SJCRH30 (cell line): Measurements from ENCODE around the gene ITGB4. TPM values are rescaled to one million over a fixed set of nuclear protein-coding genes. Genes with fewer than 3 reads are reported as not detected.

Experiments
- DNase-seq, 2 experiments: peaks; one replicate each; pipeline ENCODE4 v3.0.0-alpha.2; 2015 to 2020
- H3K27ac ChIP-seq: fragments of 250-450 bp; sonication (Bioruptor Pico); 2 replicates; pipeline ENCODE4 v1.5.1; 2020; ENCODE audit warnings: mild to moderate bottlenecking, moderate library complexity
- H3K27me3 ChIP-seq: fragments of 250-450 bp; sonication (Bioruptor Pico); 2 replicates; pipeline ENCODE4 v1.5.1; 2020; ENCODE audit warnings: mild to moderate bottlenecking, moderate library complexity
- H3K36me3 ChIP-seq: fragments of 250-450 bp; sonication (Bioruptor Pico); 2 replicates; pipeline ENCODE4 v1.5.1; 2020; ENCODE audit warnings: mild to moderate bottlenecking, moderate library complexity
- H3K4me1 ChIP-seq: fragments of 250-450 bp; sonication (Bioruptor Pico); 2 replicates; pipeline ENCODE4 v1.5.1; 2020; ENCODE audit warnings: mild to moderate bottlenecking, moderate library complexity
- H3K4me3 ChIP-seq: fragments of 250-450 bp; sonication (Bioruptor Pico); 2 replicates; pipeline ENCODE4 v1.5.1; 2020; ENCODE audit warnings: mild to moderate bottlenecking, moderate library complexity
- H3K9me3 ChIP-seq: fragments of 250-450 bp; sonication (Bioruptor Pico); replicated peaks from 2 replicates; pipeline ENCODE4 v1.5.1; 2020; ENCODE audit warnings: mild to moderate bottlenecking, moderate library complexity
- total RNA-seq: library from RNA; depleted of rRNA; stranded (reverse); fragments of >200 nt; shearing (Covaris generic); gene quantifications from 2 replicates; pipeline ENCODE4 v1.2.3, GENCODE V29; 2014; rRNA removed

ITGB4 gene
- total RNA-seq, 1 experiment from 2014 or later, result 8.8 TPM

GRCh38 chr17:75784473-75785015, 63.3 kb downstream of the ITGB4 start, which contains the start of gene UNK:
Gene UNK (plus strand): TSS chr17:75784806. CDS start chr17:75784881, 75 bp downstream.
- Histone ChIP-seq H3K4me3 (peak within 1 kb of the TSS; percentile 83), H3K27ac (peak within 1 kb of the TSS; percentile 96), H3K4me1 (peaks cover 11% of the 10 kb centered on the region), H3K36me3 (no peaks in the 10 kb centered on the region), H3K9me3 (no peaks in the 10 kb centered on the region), H3K27me3 (no peaks in the 10 kb centered on the region)
- peak; percentile 100 for DNase-seq

DNA sequence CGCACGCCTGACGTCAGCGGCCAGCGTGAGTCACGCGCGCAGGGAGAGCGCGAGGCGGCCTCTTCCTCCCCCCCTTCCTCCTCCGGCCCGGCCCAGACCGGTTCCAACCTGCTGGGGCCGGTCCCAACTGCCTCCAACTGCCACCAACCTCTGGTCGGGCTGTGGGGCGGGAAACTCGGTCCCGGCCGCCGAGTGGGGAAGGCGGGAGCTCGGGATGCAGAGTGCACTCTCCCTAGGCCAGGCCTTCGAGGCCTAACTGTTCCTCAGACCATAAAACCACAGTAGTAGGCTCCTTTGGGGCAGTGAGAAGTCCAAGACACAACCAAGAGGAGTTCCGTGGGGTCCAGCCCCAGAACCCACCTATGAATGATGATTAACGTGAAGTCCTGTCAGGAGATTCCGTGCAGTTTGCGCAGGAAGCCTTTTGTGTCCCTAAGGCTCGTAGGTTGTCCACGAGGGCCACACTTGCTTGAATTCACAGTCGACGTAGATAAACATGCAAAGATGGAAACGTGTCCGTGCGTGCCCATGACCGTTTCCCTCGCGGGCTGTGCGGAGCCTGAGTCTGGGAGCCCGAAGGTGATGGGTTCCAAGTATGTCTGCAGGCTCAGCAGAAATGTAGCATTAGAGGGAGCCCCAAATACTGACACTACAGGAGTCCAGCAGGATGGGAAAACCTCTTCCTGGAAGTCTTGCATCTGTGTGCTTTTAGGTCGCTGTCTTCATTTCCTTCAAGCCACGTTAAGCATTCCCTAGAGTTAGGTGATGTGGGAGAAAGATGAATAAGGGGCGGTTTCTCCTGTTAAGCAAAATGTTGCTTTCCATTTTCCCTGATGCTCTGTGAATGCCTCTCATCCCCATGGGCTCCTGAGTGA, 64.0 kb downstream of the ITGB4 start:
- peaks cover 11% of the 10 kb centered on the region for H3K4me1 ChIP-seq
- peak overlapping the region; percentile 83 for H3K4me3 ChIP-seq
- DNase-seq, result peak; percentile 93 to 94
- peak overlapping the region; percentile 96 for H3K27ac ChIP-seq
- H3K9me3 ChIP-seq, result no peaks in the 10 kb centered on the region
- H3K36me3 ChIP-seq, result no peaks in the 10 kb centered on the region; the same call in 1 of the 2 replicates
- no peaks in the 10 kb centered on the region for H3K27me3 ChIP-seq

DNA sequence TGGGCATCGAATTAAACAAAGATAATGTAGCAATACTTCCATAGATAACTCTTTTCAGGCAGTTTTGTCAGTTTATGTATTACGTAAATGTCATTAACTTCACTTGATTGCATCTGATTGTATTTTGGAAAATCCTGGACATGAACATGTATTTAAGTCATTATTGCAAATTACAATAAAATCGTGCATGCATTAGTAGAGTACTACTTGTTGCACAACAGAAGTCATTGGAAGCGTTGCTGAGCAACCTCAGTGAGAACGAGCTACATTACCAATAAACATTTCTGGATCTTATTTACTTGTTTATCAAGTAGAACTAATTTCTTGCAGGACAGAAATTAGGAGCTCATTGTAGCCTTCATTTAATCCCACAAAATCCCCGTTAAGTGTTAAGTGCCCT, 70.0 kb downstream of the ITGB4 start:
- Histone ChIP-seq H3K4me3 (no peak overlapping the region), H3K9me3 (no peaks in the 10 kb centered on the region), H3K27me3 (no peaks in the 10 kb centered on the region), H3K27ac (no peak overlapping the region), H3K4me1 (peaks cover 2% of the 10 kb centered on the region; the same call in 1 of the 2 replicates), H3K36me3 (peaks cover 24% of the 10 kb centered on the region)
- no peak for DNase-seq

DNA sequence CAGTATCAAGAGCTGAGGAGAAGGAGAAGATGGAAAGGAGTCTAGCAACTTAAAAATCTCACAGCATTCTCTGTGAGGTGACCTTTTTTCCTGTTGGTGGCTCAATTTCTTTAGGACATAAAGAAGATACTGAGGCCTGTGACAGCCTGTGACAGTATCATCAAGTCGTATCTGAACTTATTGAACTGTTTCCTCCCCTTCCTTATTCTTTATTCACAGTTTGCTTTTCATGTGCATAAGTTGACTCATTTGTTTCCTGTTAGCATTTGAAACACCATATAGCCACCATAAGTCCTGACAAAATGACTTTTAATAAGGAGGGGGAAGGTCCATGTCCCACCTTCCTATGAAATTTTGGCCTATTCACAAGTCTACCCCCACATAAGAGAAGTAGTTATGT, 72.2 kb downstream of the ITGB4 start:
- H3K27ac ChIP-seq, result no peak overlapping the region
- H3K9me3 ChIP-seq, result no peaks in the 10 kb centered on the region
- peaks cover 44% of the 10 kb centered on the region for H3K36me3 ChIP-seq
- no peaks in the 10 kb centered on the region for H3K27me3 ChIP-seq
- H3K4me1 ChIP-seq, result no peaks in the 10 kb centered on the region
- H3K4me3 ChIP-seq, result no peak overlapping the region
- no peak for DNase-seq

DNA sequence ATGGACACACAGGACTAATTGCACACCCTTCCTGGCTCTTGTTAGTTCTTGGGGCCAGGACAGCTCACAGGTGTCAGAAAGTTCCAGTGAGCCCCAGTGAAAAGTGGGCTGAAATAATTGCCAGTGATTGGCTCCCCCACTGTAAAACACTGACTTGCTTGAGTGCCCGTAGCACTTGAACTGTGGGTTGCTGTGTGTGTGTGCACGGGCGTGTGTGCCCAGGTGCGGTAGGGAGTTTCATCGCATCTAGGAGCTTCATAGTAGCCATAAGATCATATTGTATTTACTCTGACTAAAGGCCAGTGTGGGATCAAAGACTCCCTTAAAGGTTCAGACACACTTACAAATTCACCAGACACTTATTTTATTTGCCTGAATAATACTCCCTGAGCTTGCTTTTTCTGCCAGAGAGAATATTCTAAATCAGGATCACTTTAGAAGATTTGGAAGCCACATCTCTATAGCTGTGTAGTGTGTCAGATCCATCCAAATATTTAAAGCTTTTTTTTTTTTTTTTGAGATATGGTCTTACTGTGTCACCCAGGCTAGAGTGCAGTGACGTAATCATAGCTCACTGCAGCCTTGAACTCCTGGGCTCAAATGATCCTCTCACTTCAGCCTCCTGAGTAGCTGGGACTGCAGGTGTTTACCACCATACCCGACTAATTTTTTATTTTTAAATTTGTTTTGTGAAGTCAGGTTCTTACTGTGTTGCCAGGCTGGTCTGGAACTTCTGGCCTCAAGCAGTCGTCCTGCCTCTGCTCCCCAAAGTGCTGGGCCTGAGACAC, 74.8 kb downstream of the ITGB4 start:
- Histone ChIP-seq H3K9me3 (no peaks in the 10 kb centered on the region), H3K27ac (no peak overlapping the region)
- DNase-seq, result no peak

GRCh38 chr17:75799402-75799801, 78.1 kb downstream of the ITGB4 start:
- no peak for DNase-seq
- H3K4me3 ChIP-seq, result no peak overlapping the region
- no peak overlapping the region for H3K27ac ChIP-seq
- no peaks in the 10 kb centered on the region for H3K9me3 ChIP-seq
- H3K4me1 ChIP-seq, result no peaks in the 10 kb centered on the region
- peaks cover 52% of the 10 kb centered on the region for H3K36me3 ChIP-seq
- no peaks in the 10 kb centered on the region for H3K27me3 ChIP-seq

More for the DNA sequence above, 74.8 kb downstream of the ITGB4 start:
- Histone ChIP-seq H3K36me3 (peaks cover 59% of the 10 kb centered on the region), H3K27me3 (no peaks in the 10 kb centered on the region), H3K4me1 (no peaks in the 10 kb centered on the region), H3K4me3 (no peak overlapping the region)

- DNase-seq, result no peak
- Histone ChIP-seq H3K9me3 (no peaks in the 10 kb centered on the region), H3K4me3 (no peak overlapping the region), H3K27me3 (no peaks in the 10 kb centered on the region), H3K4me1 (peaks cover 11% of the 10 kb centered on the region), H3K27ac (no peak overlapping the region), H3K36me3 (peaks cover 16% of the 10 kb centered on the region)
Measured at GRCh38 chr17:75803883-75804282, 82.6 kb downstream of the ITGB4 start.

- Histone ChIP-seq H3K27ac (no peak overlapping the region), H3K36me3 (peaks cover 20% of the 10 kb centered on the region), H3K4me1 (peaks cover 16% of the 10 kb centered on the region), H3K27me3 (no peaks in the 10 kb centered on the region), H3K4me3 (no peak overlapping the region), H3K9me3 (no peaks in the 10 kb centered on the region)
- no peak for DNase-seq
Measured at GRCh38 chr17:75806822-75807500, 85.7 kb downstream of the ITGB4 start.

Other genes with a start within 250 kb of the ITGB4 start
- 6.9 and 9.3 TPM in 2 replicates for gene CASKIN2, start 205.9 kb upstream of the ITGB4 start, total RNA-seq
- 34.3 and 44.8 TPM in 2 replicates for gene TSEN54, start 204.9 kb upstream of the ITGB4 start, total RNA-seq
- not detected in 2 replicates for gene LLGL2, start 195.8 kb upstream of the ITGB4 start, total RNA-seq
- 0.02 TPM in 1 of 2 replicates, not detected in the other for gene MYO15B, start 133.7 kb upstream of the ITGB4 start, total RNA-seq
- 0.14 and 0.18 TPM in 2 replicates for gene SMIM5, start 88.0 kb upstream of the ITGB4 start, total RNA-seq
- gene RECQL5, start 54.3 kb upstream of the ITGB4 start, total RNA-seq, result 25.9 and 28.1 TPM in 2 replicates
- gene SAP30BP, start 54.1 kb upstream of the ITGB4 start, total RNA-seq, result 63.4 and 74.0 TPM in 2 replicates
- 29.0 and 31.5 TPM in 2 replicates for gene GALK1, start 43.7 kb downstream of the ITGB4 start, total RNA-seq
- gene UNK, start 63.3 kb downstream of the ITGB4 start, total RNA-seq, result 40.6 and 51.4 TPM in 2 replicates
- gene UNC13D, start 122.9 kb downstream of the ITGB4 start, total RNA-seq, result 1.4 and 3.2 TPM in 2 replicates
- gene WBP2, start 133.9 kb downstream of the ITGB4 start, total RNA-seq, result 36.3 and 38.3 TPM in 2 replicates
- gene TRIM47, start 157.1 kb downstream of the ITGB4 start, total RNA-seq, result 8.1 and 9.9 TPM in 2 replicates
- gene TRIM65, start 175.5 kb downstream of the ITGB4 start, total RNA-seq, result 7.4 and 7.9 TPM in 2 replicates
- 43.6 and 47.1 TPM in 2 replicates for gene MRPL38, start 183.4 kb downstream of the ITGB4 start, total RNA-seq
- 10.3 and 13.5 TPM in 2 replicates for gene FBF1, start 219.6 kb downstream of the ITGB4 start, total RNA-seq